A549 (cell line): ENCODE results near the gene TBC1D14.

Source experiments
- CEBPB ChIP-seq, 2 experiments: fragments of >200 bp in 1 of 2; sonication (Bioruptor Twin) in 1 of 2; formaldehyde crosslinking in 1 of 2; IDR thresholded peaks; 2 replicates each; pipeline ENCODE4 v1.6.1; 2012 to 2016
- CTCF ChIP-seq: fragments of >200 bp; sonication (Bioruptor Twin); formaldehyde crosslinking; IDR thresholded peaks from 3 replicates; pipeline ENCODE4 v1.5.1; 2016
- E2F6 ChIP-seq: IDR thresholded peaks from 2 replicates; pipeline ENCODE4 v1.6.1; 2012; ENCODE audit warnings: low read depth, borderline replicate concordance
- EHMT2 ChIP-seq: fragments of 200-600 bp; sonication (generic); IDR thresholded peaks from 2 replicates; pipeline ENCODE4 v1.6.1; 2016; ENCODE audit warnings: antibody characterized with exemption, low read depth, mild to moderate bottlenecking, moderate library complexity
- FOSL2 ChIP-seq, 2 experiments: fragments of 450-650 bp in 1 of 2; fragments of >200 bp in 1 of 2; sonication (Bioruptor Twin) in 1 of 2; formaldehyde crosslinking; IDR thresholded peaks; 2 replicates each; pipeline versions ENCODE4 v1.5.0 to v1.6.1; 2016 to 2020; ENCODE audit warnings: mild to moderate bottlenecking in 1 of 2, moderate library complexity in 1 of 2
- HOXA7 ChIP-seq: fragments of 250-450 bp; sonication (Bioruptor Pico); IDR thresholded peaks from 2 replicates; pipeline ENCODE4 v1.5.0; 2020; ENCODE audit warnings: mild to moderate bottlenecking, moderate library complexity
- JUN ChIP-seq, 2 experiments: fragments of >200 bp; sonication (Bioruptor Twin); formaldehyde crosslinking; IDR thresholded peaks; 2 replicates in 1 of 2; 3 replicates in 1 of 2; pipeline ENCODE4 v1.6.1; 2016 to 2017
- POLR2A ChIP-seq: IDR thresholded peaks from 2 replicates; pipeline ENCODE4 v1.6.1; 2012; ENCODE audit warnings: mild to moderate bottlenecking, low read length
- RAD21 ChIP-seq, 2 experiments: fragments of >200 bp in 1 of 2; sonication (Bioruptor Twin) in 1 of 2; formaldehyde crosslinking in 1 of 2; IDR thresholded peaks in 1 of 2; conservative IDR thresholded peaks in 1 of 2; 2 replicates in 1 of 2; 3 replicates in 1 of 2; pipeline ENCODE4 v1.6.1; 2012 to 2018; ENCODE audit warnings: inconsistent platforms in 1 of 2
- TF ChIP-seq, protein P1 (sequence below): fragments of 250-450 bp; sonication (Bioruptor Pico); IDR thresholded peaks from 2 replicates; pipeline ENCODE4 v1.5.0; 2021; ENCODE audit warnings: mild to moderate bottlenecking, moderate library complexity, borderline replicate concordance
- TF ChIP-seq, protein P2 (sequence below): IDR thresholded peaks from 2 replicates; pipeline ENCODE4 v1.6.1; 2012

GRCh38 chr4:7021930-7022664, 112.5 kb downstream of the TBC1D14 start:
- no peak for TF ChIP-seq E2F6
- TF ChIP-seq CTCF = no peak
- TF ChIP-seq CEBPB (IDR thresholded peaks at IDR 0.05) = no peak
- no peak for TF ChIP-seq EHMT2
- no peak for TF ChIP-seq POLR2A
- TF ChIP-seq, protein P1, sequence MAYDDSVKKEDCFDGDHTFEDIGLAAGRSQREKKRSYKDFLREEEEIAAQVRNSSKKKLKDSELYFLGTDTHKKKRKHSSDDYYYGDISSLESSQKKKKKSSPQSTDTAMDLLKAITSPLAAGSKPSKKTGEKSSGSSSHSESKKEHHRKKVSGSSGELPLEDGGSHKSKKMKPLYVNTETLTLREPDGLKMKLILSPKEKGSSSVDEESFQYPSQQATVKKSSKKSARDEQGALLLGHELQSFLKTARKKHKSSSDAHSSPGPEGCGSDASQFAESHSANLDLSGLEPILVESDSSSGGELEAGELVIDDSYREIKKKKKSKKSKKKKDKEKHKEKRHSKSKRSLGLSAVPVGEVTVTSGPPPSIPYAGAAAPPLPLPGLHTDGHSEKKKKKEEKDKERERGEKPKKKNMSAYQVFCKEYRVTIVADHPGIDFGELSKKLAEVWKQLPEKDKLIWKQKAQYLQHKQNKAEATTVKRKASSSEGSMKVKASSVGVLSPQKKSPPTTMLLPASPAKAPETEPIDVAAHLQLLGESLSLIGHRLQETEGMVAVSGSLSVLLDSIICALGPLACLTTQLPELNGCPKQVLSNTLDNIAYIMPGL (CRISPR knock-in tag) = no peak
- no peak for TF ChIP-seq RAD21 (conservative IDR thresholded peaks at IDR 0.05 in 1 of 2, IDR thresholded peaks at IDR 0.05 in 1 of 2)
- TF ChIP-seq FOSL2 (IDR thresholded peaks at IDR 0.05) = 0 out of 2 replicates have a peak, but pooled peaks have one; percentile 12
- peak; percentile 44; the same call in 1 of the 2 replicates for TF ChIP-seq FOSL2 (CRISPR knock-in tag; IDR thresholded peaks at IDR 0.05)
- TF ChIP-seq JUN (IDR thresholded peaks at IDR 0.05) = peak in 1 of 2 experiments; percentile 41; a peak in 1 of 5 replicates
- TF ChIP-seq HOXA7 (CRISPR knock-in tag) = no peak
- TF ChIP-seq, protein P2, sequence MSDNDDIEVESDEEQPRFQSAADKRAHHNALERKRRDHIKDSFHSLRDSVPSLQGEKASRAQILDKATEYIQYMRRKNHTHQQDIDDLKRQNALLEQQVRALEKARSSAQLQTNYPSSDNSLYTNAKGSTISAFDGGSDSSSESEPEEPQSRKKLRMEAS = peak; percentile 78
